PC-3 (cell line): Measurements from ENCODE around the gene LGALS7B.

Experiments
- EZH2 ChIP-seq: fragments of 300-600 bp; sonication (generic); IDR thresholded peaks from one replicate; pipeline ENCODE4 v1.6.1; 2017; ENCODE audit warnings: antibody characterized with exemption, mild to moderate bottlenecking, low read length; ENCODE audit not compliant: unreplicated experiment
- EZH2phosphoT487 ChIP-seq: fragments of 300-600 bp; sonication (generic); IDR thresholded peaks from 2 replicates; pipeline ENCODE4 v1.6.1; 2018; ENCODE audit warnings: mild to moderate bottlenecking, antibody characterized with exemption, low read length, borderline replicate concordance
- TF ChIP-seq, protein P1 (sequence below): fragments of 300-600 bp; sonication (generic); conservative IDR thresholded peaks from 2 replicates; pipeline ENCODE4 v1.5.1; 2017; ENCODE audit warnings: antibody characterized with exemption, low read depth, mild to moderate bottlenecking, low read length

DNA sequence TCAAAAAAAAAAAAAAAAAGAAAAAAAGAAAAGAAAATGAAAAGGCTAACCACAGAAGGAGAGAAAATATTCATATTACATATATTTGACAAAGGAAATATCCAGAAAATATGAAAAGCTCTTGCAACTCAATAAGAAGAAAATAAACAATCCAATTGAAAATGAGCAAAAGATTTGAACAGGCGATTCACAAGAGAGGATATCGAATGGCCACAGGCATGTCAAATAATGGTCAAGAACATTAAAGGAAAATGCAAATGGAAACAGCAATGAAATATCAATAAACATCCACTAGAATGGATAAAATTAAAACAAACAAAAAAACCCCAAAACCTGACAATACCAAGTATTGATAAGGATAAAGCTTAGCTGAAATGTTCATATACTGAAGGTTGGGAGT is 23.8 kb upstream of the LGALS7B start:
- TF ChIP-seq, protein P1, sequence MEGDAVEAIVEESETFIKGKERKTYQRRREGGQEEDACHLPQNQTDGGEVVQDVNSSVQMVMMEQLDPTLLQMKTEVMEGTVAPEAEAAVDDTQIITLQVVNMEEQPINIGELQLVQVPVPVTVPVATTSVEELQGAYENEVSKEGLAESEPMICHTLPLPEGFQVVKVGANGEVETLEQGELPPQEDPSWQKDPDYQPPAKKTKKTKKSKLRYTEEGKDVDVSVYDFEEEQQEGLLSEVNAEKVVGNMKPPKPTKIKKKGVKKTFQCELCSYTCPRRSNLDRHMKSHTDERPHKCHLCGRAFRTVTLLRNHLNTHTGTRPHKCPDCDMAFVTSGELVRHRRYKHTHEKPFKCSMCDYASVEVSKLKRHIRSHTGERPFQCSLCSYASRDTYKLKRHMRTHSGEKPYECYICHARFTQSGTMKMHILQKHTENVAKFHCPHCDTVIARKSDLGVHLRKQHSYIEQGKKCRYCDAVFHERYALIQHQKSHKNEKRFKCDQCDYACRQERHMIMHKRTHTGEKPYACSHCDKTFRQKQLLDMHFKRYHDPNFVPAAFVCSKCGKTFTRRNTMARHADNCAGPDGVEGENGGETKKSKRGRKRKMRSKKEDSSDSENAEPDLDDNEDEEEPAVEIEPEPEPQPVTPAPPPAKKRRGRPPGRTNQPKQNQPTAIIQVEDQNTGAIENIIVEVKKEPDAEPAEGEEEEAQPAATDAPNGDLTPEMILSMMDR = no peak
- no peak for TF ChIP-seq EZH2phosphoT487
- no peak for TF ChIP-seq EZH2
